PC-3 (cell line): Measurements from ENCODE around the gene CFAP46.

ENCODE experiments used
- CTCF ChIP-seq: fragments of 300-600 bp; sonication (generic); conservative IDR thresholded peaks from 2 replicates; pipeline ENCODE4 v1.5.1; 2017; ENCODE audit warnings: antibody characterized with exemption, low read depth, mild to moderate bottlenecking, low read length
- EZH2 ChIP-seq: fragments of 300-600 bp; sonication (generic); IDR thresholded peaks from one replicate; pipeline ENCODE4 v1.6.1; 2017; ENCODE audit warnings: antibody characterized with exemption, mild to moderate bottlenecking, low read length; ENCODE audit not compliant: unreplicated experiment
- EZH2phosphoT487 ChIP-seq: fragments of 300-600 bp; sonication (generic); IDR thresholded peaks from 2 replicates; pipeline ENCODE4 v1.6.1; 2018; ENCODE audit warnings: mild to moderate bottlenecking, antibody characterized with exemption, low read length, borderline replicate concordance

- TF ChIP-seq CTCF (no peak), EZH2 (no peak), EZH2phosphoT487 (no peak)
These were observed 167.2 kb downstream of the CFAP46 start for GRCh38 chr10:132774902-132775863.
